ENCODE results near the gene SMO.
"Not testable (repeated sequence)": the region's sequence is repeated elsewhere in the genome, so short reads cannot be mapped to it uniquely, and the experiment has no call there.

Gene SMO

GRCh38 chr7:129209067-129209926 is 20.9 kb downstream of the SMO start:
- DNase-seq, result no peak

- DNase-seq, result peak; percentile 27
These were observed 22.0 kb downstream of the SMO start for GRCh38 chr7:129210256-129210988.

- no peak for DNase-seq
These were observed 22.5 kb downstream of the SMO start for GRCh38 chr7:129210989-129211312.

GRCh38 chr7:129212126-129212525 is 23.7 kb downstream of the SMO start:
- DNase-seq, result no peak

GRCh38 chr7:129212596-129212995 is 24.2 kb downstream of the SMO start:
- DNase-seq, result no peak

- DNase-seq, result peak; percentile 23
These were observed 25.4 kb downstream of the SMO start for GRCh38 chr7:129213828-129214227.

- DNase-seq, result not testable (repeated sequence)
These were observed 27.3 kb downstream of the SMO start for GRCh38 chr7:129215691-129216090.

GRCh38 chr7:129216101-129216715 is 27.8 kb downstream of the SMO start:
- not testable (repeated sequence) for DNase-seq

- DNase-seq, result not testable (repeated sequence)
These were observed 28.5 kb downstream of the SMO start for GRCh38 chr7:129216821-129217416.

GRCh38 chr7:129218514-129219062 is 30.2 kb downstream of the SMO start:
- DNase-seq, result peak; percentile 70

GRCh38 chr7:129219166-129219565 is 30.7 kb downstream of the SMO start:
- not testable (repeated sequence) for DNase-seq

GRCh38 chr7:129222064-129222463 is 33.6 kb downstream of the SMO start:
- peak; percentile 8 for DNase-seq

- DNase-seq, result peak; percentile 98
These were observed 36.1 kb downstream of the SMO start, which contains the start of gene AHCYL2 for GRCh38 chr7:129224251-129225205. Gene AHCYL2 (plus strand): TSS chr7:129225030.

GRCh38 chr7:129225206-129225930 is 36.9 kb downstream of the SMO start:
- peak; percentile 9 for DNase-seq

GRCh38 chr7:129225931-129226572 is 37.6 kb downstream of the SMO start:
- DNase-seq, result no peak

- no peak for DNase-seq
These were observed 39.5 kb downstream of the SMO start for GRCh38 chr7:129227646-129228578.

- DNase-seq, result no peak
These were observed 40.2 kb downstream of the SMO start for GRCh38 chr7:129228633-129229032.

- DNase-seq, result no peak
These were observed 43.2 kb downstream of the SMO start for GRCh38 chr7:129231666-129232065.

- peak; percentile 73 for DNase-seq
These were observed 50.1 kb downstream of the SMO start for GRCh38 chr7:129238546-129238945.
